GM23248 (cell line): ENCODE results near the gene PPP6R2.

Experiments used
- EZH2 ChIP-seq: fragments of 200-600 bp; sonication (generic); IDR thresholded peaks from 2 replicates; pipeline ENCODE4 v1.6.1; 2018; ENCODE audit warnings: antibody characterized with exemption, mild to moderate bottlenecking; ENCODE audit not compliant: insufficient read depth, poor library complexity, severe bottlenecking
- EZH2phosphoT487 ChIP-seq: fragments of 200-600 bp; sonication (generic); IDR thresholded peaks from 2 replicates; pipeline ENCODE4 v1.6.1; 2018; ENCODE audit warnings: antibody characterized with exemption, moderate library complexity, mild to moderate bottlenecking, low read depth; ENCODE audit not compliant: insufficient read depth

DNA sequence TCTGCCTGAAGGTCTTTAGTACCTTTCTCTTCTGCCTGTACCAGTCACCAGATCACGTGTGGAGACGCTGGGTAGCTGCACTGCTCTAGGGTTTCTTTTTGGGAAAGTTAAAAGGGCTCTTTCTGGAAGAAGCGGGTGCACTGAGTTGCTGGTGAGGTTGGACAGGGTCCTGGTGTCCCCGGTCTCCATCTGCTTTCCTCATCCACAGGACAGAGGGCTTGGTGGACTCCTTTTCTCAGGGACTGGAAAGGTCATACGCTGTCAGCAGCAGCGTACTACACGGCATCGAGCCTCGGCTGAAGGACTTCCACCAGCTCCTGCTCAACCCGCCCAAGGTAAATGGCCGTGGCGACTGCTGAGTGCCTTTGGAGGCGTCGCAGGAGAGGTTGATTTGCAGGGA is 78.9 kb downstream of the PPP6R2 start:
- TF ChIP-seq EZH2 (no peak), EZH2phosphoT487 (no peak)
